ENCODE data around the gene RAD51B. TPM values are rescaled to one million over a fixed set of nuclear protein-coding genes. Genes with fewer than 3 reads are reported as not detected.

The RAD51B gene
- total RNA-seq, 2 donors from 2014 or later: 9.3 to 12.1 TPM

DNA sequence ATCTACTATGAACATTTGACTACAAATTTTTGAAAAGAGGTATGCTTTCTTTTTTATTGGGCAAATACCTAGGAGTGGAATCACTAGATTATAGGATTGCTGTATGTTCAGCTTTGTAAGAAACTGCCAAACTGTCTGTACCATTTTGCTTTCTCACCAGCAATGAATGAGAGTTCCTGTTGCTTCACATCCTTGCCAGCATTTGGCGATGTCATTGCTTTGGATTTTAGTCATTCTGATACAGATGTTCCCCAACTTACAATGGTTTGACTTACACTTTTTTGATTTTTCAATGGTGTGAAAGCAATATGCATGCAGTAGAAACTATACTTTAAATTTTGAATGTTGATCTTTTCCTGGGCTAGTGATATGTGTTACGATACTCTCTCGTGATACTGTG lies 328.7 kb downstream of the RAD51B start:
- no peaks in the 10 kb centered on the region for H3K27me3 ChIP-seq (replicated peaks; ENCODE audit: insufficient read depth)
- ATAC-seq (ENCODE audit: insufficient number of reproducible peaks, low FRiP score, low read depth) (no peak), DNase-seq (ENCODE audit: low spot score) (no peak)
- no peaks in the 10 kb centered on the region for H3K36me3 ChIP-seq
- H3K27ac ChIP-seq: no peak overlapping the region
- H3K4me1 ChIP-seq (ENCODE audit: control insufficient read depth in 1 of 2, low read depth in 2 of 2): peaks cover 19 to 42% of the 10 kb centered on the region in 2 donors
- H3K9me3 ChIP-seq: no peaks in the 10 kb centered on the region
- no peak overlapping the region for H3K4me3 ChIP-seq
- TF ChIP-seq, protein P1, sequence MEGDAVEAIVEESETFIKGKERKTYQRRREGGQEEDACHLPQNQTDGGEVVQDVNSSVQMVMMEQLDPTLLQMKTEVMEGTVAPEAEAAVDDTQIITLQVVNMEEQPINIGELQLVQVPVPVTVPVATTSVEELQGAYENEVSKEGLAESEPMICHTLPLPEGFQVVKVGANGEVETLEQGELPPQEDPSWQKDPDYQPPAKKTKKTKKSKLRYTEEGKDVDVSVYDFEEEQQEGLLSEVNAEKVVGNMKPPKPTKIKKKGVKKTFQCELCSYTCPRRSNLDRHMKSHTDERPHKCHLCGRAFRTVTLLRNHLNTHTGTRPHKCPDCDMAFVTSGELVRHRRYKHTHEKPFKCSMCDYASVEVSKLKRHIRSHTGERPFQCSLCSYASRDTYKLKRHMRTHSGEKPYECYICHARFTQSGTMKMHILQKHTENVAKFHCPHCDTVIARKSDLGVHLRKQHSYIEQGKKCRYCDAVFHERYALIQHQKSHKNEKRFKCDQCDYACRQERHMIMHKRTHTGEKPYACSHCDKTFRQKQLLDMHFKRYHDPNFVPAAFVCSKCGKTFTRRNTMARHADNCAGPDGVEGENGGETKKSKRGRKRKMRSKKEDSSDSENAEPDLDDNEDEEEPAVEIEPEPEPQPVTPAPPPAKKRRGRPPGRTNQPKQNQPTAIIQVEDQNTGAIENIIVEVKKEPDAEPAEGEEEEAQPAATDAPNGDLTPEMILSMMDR (IDR thresholded peaks at IDR 0.05): no peak

DNA sequence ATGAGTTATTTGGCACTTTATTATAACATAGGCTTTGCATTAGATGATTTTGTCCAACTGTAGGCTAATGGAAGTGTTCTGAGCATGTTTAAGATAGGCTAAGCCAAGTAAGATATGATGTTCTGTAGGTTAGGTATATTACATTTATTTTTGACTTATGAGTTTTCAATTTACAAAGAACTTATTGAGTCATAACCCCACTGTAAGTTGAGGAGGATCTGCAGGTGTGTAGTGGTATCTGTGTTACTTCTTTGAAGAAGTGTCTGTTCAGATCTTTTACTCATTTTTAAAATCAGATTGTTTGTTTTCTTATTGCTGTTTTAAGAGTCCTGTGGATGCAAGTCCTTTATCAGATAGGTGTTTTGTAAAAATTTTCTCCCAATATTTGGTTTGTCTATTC lies 329.2 kb downstream of the RAD51B start:
- Histone ChIP-seq H3K27me3 (replicated peaks; ENCODE audit: insufficient read depth) (no peaks in the 10 kb centered on the region), H3K4me3 (no peak overlapping the region), H3K4me1 (ENCODE audit: control insufficient read depth in 1 of 2, low read depth in 2 of 2) (peaks cover 15 to 38% of the 10 kb centered on the region in 2 donors), H3K36me3 (no peaks in the 10 kb centered on the region), H3K27ac (no peak overlapping the region), H3K9me3 (no peaks in the 10 kb centered on the region)
- no peak for ATAC-seq (ENCODE audit: insufficient number of reproducible peaks, low FRiP score, low read depth)
- DNase-seq (ENCODE audit: low spot score): no peak
- TF ChIP-seq, protein P1 (IDR thresholded peaks at IDR 0.05): no peak

DNA sequence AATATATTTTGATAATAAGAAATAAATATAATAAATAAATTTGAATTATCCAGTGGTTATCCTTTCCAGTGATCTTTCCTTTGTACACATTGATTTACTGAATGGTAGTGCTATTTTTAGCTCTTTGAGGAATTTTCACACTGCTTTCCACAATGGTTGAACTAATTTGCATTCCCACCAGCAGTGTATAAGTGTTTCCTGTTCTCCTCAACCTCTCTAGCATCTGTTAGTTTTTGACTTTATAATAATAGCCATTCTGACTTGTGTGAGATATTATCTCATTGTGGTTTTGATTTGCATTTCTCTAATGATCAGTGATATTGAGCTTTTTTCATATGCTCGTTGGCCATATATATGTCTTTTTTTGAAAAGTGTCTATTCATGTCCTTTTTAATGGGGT lies 333.7 kb downstream of the RAD51B start:
- Histone ChIP-seq H3K36me3 (no peaks in the 10 kb centered on the region), H3K27ac (no peak overlapping the region), H3K4me1 (ENCODE audit: control insufficient read depth in 1 of 2, low read depth in 2 of 2) (no peaks in the 10 kb centered on the region), H3K27me3 (replicated peaks; ENCODE audit: insufficient read depth) (no peaks in the 10 kb centered on the region), H3K9me3 (no peaks in the 10 kb centered on the region), H3K4me3 (no peak overlapping the region)
- DNase-seq (ENCODE audit: low spot score) (no peak), ATAC-seq (ENCODE audit: insufficient number of reproducible peaks, low FRiP score, low read depth) (no peak)
- TF ChIP-seq, protein P1 (IDR thresholded peaks at IDR 0.05): no peak

DNA sequence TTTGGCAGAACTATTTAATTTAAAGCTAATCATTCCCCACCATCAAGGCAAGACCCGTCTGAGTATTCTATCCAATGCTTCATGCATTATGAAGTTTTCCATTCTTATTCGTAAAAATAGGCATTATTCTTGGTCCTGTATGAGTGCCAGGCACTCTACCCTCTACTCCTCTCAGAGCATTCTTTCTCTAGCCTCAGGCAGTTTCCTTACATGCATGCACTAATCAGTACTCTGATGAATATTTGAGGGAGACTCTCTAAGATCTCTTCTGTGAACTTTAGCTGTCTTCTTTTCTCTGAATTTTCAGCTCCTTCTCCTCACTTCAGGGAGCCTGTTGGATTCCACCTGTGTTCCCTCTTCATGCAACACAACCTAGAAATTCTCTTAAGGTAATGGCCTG lies 334.7 kb downstream of the RAD51B start:
- no peak overlapping the region for H3K4me3 ChIP-seq

DNA sequence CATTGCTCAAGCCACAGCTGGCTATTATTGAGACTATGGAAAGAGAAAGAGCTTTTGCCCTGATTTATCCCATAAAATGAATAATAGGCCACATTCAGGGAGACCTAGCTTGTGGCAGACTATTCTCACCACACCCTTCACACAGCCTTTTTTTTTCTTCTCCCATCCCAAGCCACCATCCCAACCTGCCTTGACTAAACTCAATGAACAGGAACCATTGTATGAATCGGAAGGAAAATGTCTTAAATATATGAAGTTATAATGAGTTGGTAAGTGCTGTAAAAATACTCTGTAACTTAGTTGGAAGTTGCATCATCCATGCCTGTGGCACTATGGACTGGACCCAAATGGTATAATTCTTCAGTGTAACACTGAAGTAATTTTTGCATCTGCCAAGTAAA lies 338.4 kb downstream of the RAD51B start:
- TF ChIP-seq, protein P1 (IDR thresholded peaks at IDR 0.05): no peak
- no peak overlapping the region for H3K27ac ChIP-seq

More for the DNA sequence above, 334.7 kb downstream of the RAD51B start:
- no peak overlapping the region for H3K27ac ChIP-seq
- H3K27me3 ChIP-seq (replicated peaks; ENCODE audit: insufficient read depth): no peaks in the 10 kb centered on the region
- no peaks in the 10 kb centered on the region for H3K36me3 ChIP-seq
- no peaks in the 10 kb centered on the region for H3K9me3 ChIP-seq
- ATAC-seq (ENCODE audit: insufficient number of reproducible peaks, low FRiP score, low read depth) (no peak), DNase-seq (ENCODE audit: low spot score) (no peak)
- H3K4me1 ChIP-seq (ENCODE audit: control insufficient read depth in 1 of 2, low read depth in 2 of 2): no peaks in the 10 kb centered on the region
- TF ChIP-seq, protein P1 (IDR thresholded peaks at IDR 0.05): no peak

More for the DNA sequence above, 338.4 kb downstream of the RAD51B start:
- Histone ChIP-seq H3K27me3 (replicated peaks; ENCODE audit: insufficient read depth) (no peaks in the 10 kb centered on the region), H3K9me3 (no peaks in the 10 kb centered on the region), H3K4me3 (no peak overlapping the region), H3K36me3 (no peaks in the 10 kb centered on the region), H3K4me1 (ENCODE audit: control insufficient read depth in 1 of 2, low read depth in 2 of 2) (peaks cover 0 to 9% of the 10 kb centered on the region in 2 donors)
- ATAC-seq (ENCODE audit: insufficient number of reproducible peaks, low FRiP score, low read depth): no peak
- DNase-seq (ENCODE audit: low spot score): no peak

Data from thoracic aorta (tissue), 2 donors.